Measurements from ENCODE around the gene DUT.

DNA sequence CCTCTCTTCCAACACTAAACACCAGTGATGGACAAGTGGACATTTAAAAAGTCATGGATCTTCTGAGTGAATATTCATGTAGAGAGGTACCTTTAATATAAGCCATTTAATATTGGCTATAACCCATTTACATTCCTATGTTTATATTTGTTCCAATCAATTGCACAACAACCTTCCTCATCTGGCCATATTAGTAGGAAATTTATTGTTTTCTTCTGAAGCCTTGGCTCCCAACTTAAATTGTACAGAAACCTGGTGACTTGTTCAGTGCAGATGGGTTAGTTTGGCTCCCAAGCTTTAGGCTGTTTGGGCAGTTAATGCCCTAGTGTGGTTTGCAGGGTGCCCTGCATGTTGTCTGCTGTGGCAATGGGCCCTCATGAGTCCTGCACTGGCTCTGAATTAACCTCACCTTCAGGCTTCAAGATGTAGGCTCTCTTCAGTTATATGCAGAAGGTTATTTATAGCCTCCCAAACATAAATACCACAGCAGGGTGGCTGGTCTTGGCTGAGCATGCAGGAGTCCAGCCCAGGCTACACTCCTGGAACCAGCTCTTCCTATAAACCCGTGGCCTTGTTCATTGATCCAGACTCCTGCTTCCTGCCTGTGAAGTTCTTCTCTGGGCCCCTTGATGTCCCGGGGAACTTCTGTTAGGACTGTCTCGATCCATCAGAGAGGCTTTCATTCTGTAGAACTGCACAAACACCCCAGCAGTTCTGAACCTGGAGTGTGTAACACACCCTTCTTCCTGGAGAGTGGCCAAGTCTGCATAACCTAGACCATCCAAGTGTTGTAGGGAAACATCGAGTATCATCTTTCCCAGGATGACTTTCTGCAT is 57.0 kb downstream of the DUT start:
- TF ChIP-seq FOXM1 (IDR thresholded peaks at IDR 0.05; ENCODE audit: borderline replicate concordance) (no peak), SUZ12 (IDR thresholded peaks at IDR 0.05) (no peak), ZNF384 (IDR thresholded peaks at IDR 0.05) (no peak), BHLHE40 (IDR thresholded peaks at IDR 0.05; ENCODE audit: borderline replicate concordance) (no peak), ARNT (IDR thresholded peaks at IDR 0.05) (no peak), TARDBP (IDR thresholded peaks at IDR 0.05) (no peak), FOXK2 (IDR thresholded peaks at IDR 0.05) (no peak), SP1 (IDR thresholded peaks at IDR 0.05) (no peak), ELF4 (IDR thresholded peaks at IDR 0.05) (no peak), HDGF (IDR thresholded peaks at IDR 0.05; ENCODE audit: borderline replicate concordance) (no peak), L3MBTL2 (conservative IDR thresholded peaks at IDR 0.05) (no peak), FOXA1 (IDR thresholded peaks at IDR 0.05) (no peak)
- TF ChIP-seq, protein P1, sequence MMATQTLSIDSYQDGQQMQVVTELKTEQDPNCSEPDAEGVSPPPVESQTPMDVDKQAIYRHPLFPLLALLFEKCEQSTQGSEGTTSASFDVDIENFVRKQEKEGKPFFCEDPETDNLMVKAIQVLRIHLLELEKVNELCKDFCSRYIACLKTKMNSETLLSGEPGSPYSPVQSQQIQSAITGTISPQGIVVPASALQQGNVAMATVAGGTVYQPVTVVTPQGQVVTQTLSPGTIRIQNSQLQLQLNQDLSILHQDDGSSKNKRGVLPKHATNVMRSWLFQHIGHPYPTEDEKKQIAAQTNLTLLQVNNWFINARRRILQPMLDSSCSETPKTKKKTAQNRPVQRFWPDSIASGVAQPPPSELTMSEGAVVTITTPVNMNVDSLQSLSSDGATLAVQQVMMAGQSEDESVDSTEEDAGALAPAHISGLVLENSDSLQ (IDR thresholded peaks at IDR 0.05) = no peak
